ENCODE data around the gene KCNQ1. TPM values are rescaled to one million over a fixed set of nuclear protein-coding genes. Genes with fewer than 3 reads are reported as not detected.

Gene KCNQ1
- total and polyA plus RNA-seq, 2 of the 13 experiments (the other 11 are each of a cell fraction or from before 2014, with no cell fraction given): 0.02 to 0.08 TPM

- Histone ChIP-seq H3K4me3 (replicated peaks in 1 of 3; ENCODE audit: insufficient read depth in 1 of 3, low read depth in 2 of 3, low read length in 3 of 3) (no peak overlapping the region), H3K4me2 (ENCODE audit: low read depth, low read length) (no peak overlapping the region), H3K27me3 (ENCODE audit: control insufficient read depth in 1 of 2, insufficient read depth in 2 of 2, low read length in 2 of 2) (peaks cover 5 to 72% of the 10 kb centered on the region in 2 experiments), H3K27ac (ENCODE audit: extremely low read length, insufficient read depth, low read length) (no peak overlapping the region), H3K9me3 (ENCODE audit: low read length) (peaks cover 19% of the 10 kb centered on the region), H3K79me2 (ENCODE audit: insufficient read depth, low read length) (no peaks in the 10 kb centered on the region), H3K9ac (ENCODE audit: insufficient read depth, low read depth, low read length) (no peak overlapping the region), H3K4me1 (ENCODE audit: insufficient read depth, low read length) (peaks cover 10% of the 10 kb centered on the region), H2AFZ (ENCODE audit: low read length) (no peak overlapping the region), H4K20me1 (ENCODE audit: insufficient read depth, low read length) (no peaks in the 10 kb centered on the region), H3K36me3 (replicated peaks in 1 of 2; ENCODE audit: control insufficient read depth in 1 of 2, insufficient read depth in 2 of 2, low read length in 2 of 2) (no peaks in the 10 kb centered on the region)
- POLR2A ChIA-PET: no interaction called here
- ATAC-seq: no peak
- no peak for DNase-seq (ENCODE audit: low spot score)
- FAIRE-seq: no peak
- WGBS (ENCODE audit: low lambda C conversion rate): 35% methylated on average over 7 of the region's 10 CpGs
- no TSS peak for BruUV-seq (replicated peaks)
- intact Hi-C loops (cut with micrococcal nuclease; ENCODE audit: unreplicated experiment): no loop called here
- in situ Hi-C loops (cut with HindIII; ENCODE audit: extremely low pct_ligation_motif_present, low pct_unique_long_range_greater_than_20kb): no loop called here
- CTCF ChIA-PET (ENCODE audit: low intra/inter-chr PET ratio, low total read pairs): no interaction called here
- TF ChIP-seq THAP7 (CRISPR knock-in tag; IDR thresholded peaks at IDR 0.05): no peak
- no peak for TF ChIP-seq ZNF24 (IDR thresholded peaks at IDR 0.05)
- TF ChIP-seq ZBTB46 (CRISPR knock-in tag; IDR thresholded peaks at IDR 0.05; ENCODE audit: borderline replicate concordance): no peak
- TF ChIP-seq ZBTB20 (CRISPR knock-in tag; IDR thresholded peaks at IDR 0.05; ENCODE audit: borderline replicate concordance, low read depth): no peak
- no peak for TF ChIP-seq NKX3-1 (CRISPR knock-in tag; IDR thresholded peaks at IDR 0.05)
- TF ChIP-seq HNF4G (IDR thresholded peaks at IDR 0.05; ENCODE audit: borderline replicate concordance, low read depth, low read length): no peak
- no peak for TF ChIP-seq HNF4G (CRISPR knock-in tag; IDR thresholded peaks at IDR 0.05; ENCODE audit: borderline replicate concordance, low read depth)
- TF ChIP-seq ZHX1 (CRISPR knock-in tag; IDR thresholded peaks at IDR 0.05; ENCODE audit: low read depth): no peak
- no peak for TF ChIP-seq MED13 (CRISPR knock-in tag; IDR thresholded peaks at IDR 0.05)
- no peak for TF ChIP-seq ZNF616 (CRISPR knock-in tag; IDR thresholded peaks at IDR 0.05; ENCODE audit: low read depth)
- no peak for TF ChIP-seq ZNF567 (CRISPR knock-in tag; IDR thresholded peaks at IDR 0.05; ENCODE audit: borderline replicate concordance)
- no peak for TF ChIP-seq SPEN (CRISPR knock-in tag; IDR thresholded peaks at IDR 0.05; ENCODE audit: low read depth)
- no peak for TF ChIP-seq ZNF501 (CRISPR knock-in tag; IDR thresholded peaks at IDR 0.05)
- TF ChIP-seq TBL1XR1 (IDR thresholded peaks at IDR 0.05; ENCODE audit: borderline replicate concordance, low read length, partially characterized antibody): no peak
Observed at GRCh38 chr11:2827792-2828191, 383.0 kb downstream of the KCNQ1 start.

Measured in HepG2 (cell line).